ENCODE data around the gene TEX28.

TEX28 gene

DNA sequence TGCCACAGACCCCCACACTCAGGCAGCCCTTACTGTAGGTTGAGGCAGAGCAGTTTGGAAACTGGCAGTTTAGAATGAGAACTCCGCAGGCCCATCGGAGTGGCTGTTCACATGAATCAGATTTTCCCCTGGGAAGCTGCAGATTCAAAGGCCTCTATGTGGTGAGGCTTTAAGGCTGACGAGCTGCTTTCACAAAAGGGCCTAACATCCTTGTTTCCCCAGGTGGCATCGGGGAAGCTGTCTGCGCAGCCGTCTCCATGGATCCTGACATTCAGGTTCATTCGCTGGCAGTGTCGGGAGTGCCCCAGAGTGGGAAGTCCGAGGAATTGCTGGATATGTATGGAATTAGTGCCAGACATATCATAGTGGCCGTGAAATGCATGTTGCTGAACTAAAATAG lies 34.4 kb upstream of the TEX28 start:
- Histone ChIP-seq H3K4me2 (ENCODE audit: low read depth, low read length, poor library complexity, severe bottlenecking) (no peak overlapping the region), H3K27ac (ENCODE audit: low read depth, low read length) (no peak overlapping the region), H3K27me3 (ENCODE audit: low read length) (no peaks in the 10 kb centered on the region), H3K4me3 (ENCODE audit: insufficient read depth, low read length, poor library complexity, severe bottlenecking) (no peak overlapping the region), H3K79me2 (ENCODE audit: insufficient read depth, low read length) (no peaks in the 10 kb centered on the region), H2AFZ (ENCODE audit: low read depth, low read length, severe bottlenecking) (no peak overlapping the region), H3K36me3 (ENCODE audit: low read length) (no peaks in the 10 kb centered on the region), H3F3A (ENCODE audit: insufficient read depth) (no peaks in the 10 kb centered on the region), H4K20me1 (ENCODE audit: low read depth, low read length) (no peaks in the 10 kb centered on the region), H3K9me2 (replicated peaks; ENCODE audit: insufficient read depth, low read length) (no peaks in the 10 kb centered on the region), H3K9me3 (ENCODE audit: insufficient read depth, low read length) (no peaks in the 10 kb centered on the region), H3K9ac (ENCODE audit: low read length) (no peak overlapping the region)
- TF ChIP-seq, protein P1, sequence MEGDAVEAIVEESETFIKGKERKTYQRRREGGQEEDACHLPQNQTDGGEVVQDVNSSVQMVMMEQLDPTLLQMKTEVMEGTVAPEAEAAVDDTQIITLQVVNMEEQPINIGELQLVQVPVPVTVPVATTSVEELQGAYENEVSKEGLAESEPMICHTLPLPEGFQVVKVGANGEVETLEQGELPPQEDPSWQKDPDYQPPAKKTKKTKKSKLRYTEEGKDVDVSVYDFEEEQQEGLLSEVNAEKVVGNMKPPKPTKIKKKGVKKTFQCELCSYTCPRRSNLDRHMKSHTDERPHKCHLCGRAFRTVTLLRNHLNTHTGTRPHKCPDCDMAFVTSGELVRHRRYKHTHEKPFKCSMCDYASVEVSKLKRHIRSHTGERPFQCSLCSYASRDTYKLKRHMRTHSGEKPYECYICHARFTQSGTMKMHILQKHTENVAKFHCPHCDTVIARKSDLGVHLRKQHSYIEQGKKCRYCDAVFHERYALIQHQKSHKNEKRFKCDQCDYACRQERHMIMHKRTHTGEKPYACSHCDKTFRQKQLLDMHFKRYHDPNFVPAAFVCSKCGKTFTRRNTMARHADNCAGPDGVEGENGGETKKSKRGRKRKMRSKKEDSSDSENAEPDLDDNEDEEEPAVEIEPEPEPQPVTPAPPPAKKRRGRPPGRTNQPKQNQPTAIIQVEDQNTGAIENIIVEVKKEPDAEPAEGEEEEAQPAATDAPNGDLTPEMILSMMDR (IDR thresholded peaks at IDR 0.05; ENCODE audit: insufficient read depth, low read length, poor library complexity, severe bottlenecking) = no peak
- no peak for TF ChIP-seq EZH2phosphoT487 (conservative IDR thresholded peaks at IDR 0.05; ENCODE audit: low read length)

DNA sequence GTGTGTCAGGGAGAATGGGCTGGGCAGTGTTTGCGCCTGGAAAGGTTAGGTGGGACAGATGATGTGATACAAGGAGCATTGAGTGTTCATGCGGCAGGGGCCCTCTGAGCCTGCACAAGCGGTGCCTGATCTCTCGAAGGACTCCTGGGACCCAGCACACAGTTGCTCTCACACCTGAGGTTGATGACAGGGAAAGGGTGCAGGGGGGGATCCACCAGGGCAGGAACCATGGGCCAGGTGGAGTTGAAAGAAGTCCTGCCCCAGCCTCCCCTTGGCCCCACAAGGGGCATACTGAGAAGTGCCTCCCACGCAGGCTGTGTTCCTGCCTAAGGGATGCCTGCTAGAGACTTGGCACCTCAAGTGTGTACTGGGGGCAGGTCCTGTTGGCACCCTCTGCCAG lies 33.7 kb upstream of the TEX28 start:
- H3K9me3 ChIP-seq (ENCODE audit: insufficient read depth, low read length) = no peaks in the 10 kb centered on the region
- TF ChIP-seq EZH2phosphoT487 (conservative IDR thresholded peaks at IDR 0.05; ENCODE audit: low read length) = no peak
- TF ChIP-seq, protein P1 (IDR thresholded peaks at IDR 0.05; ENCODE audit: insufficient read depth, low read length, poor library complexity, severe bottlenecking) = no peak

DNA sequence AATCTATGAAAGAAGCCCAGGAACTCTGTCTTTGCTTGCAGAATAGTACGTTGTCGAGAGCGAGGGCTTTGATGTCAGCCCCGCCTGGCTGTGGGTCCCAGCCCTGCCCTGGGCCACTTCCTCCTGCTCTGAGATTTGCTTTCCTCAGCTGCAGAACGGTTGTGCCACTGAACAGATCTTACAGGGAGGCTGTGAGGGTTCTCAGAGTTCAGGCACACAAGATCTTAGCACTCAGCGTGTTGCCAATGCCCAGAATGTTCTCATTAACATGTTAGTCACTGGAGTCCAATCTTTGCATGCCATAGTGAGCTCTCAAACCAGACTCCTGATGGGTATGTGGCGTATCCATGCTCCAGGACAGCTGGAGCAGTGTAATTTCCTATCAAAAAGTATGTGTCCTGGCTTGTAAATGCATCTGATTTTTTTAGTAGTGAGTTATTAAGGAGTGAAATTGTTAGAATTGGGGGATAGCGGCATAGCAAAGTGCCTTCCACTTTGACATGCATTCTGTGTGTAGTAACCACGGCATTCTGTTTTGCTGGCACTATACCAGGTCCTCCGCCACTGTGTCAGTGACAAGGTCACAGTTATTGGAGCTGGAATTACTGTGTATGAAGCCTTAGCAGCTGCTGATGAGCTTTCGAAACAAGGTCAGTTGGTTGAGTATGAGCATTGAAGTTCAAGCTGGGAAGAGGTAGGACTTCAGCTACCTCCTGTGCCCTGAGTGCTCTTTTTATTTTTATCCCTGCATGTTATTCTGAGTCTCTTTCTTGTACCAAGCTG lies 32.3 kb upstream of the TEX28 start:
- Histone ChIP-seq H3K9me3 (ENCODE audit: insufficient read depth, low read length) (no peaks in the 10 kb centered on the region), H3K9ac (ENCODE audit: low read length) (no peak overlapping the region), H3K4me3 (ENCODE audit: insufficient read depth, low read length, poor library complexity, severe bottlenecking) (no peak overlapping the region), H3K9me2 (replicated peaks; ENCODE audit: insufficient read depth, low read length) (no peaks in the 10 kb centered on the region), H4K20me1 (ENCODE audit: low read depth, low read length) (no peaks in the 10 kb centered on the region), H3K36me3 (ENCODE audit: low read length) (no peaks in the 10 kb centered on the region), H3F3A (ENCODE audit: insufficient read depth) (0 out of 2 replicates have a peak, but pooled peaks cover 7% of the 10 kb centered on the region), H3K79me2 (ENCODE audit: insufficient read depth, low read length) (no peaks in the 10 kb centered on the region), H3K27ac (ENCODE audit: low read depth, low read length) (no peak overlapping the region), H3K4me2 (ENCODE audit: low read depth, low read length, poor library complexity, severe bottlenecking) (no peak overlapping the region), H2AFZ (ENCODE audit: low read depth, low read length, severe bottlenecking) (no peak overlapping the region), H3K27me3 (ENCODE audit: low read length) (no peaks in the 10 kb centered on the region)
- TF ChIP-seq EZH2phosphoT487 (conservative IDR thresholded peaks at IDR 0.05; ENCODE audit: low read length) = no peak
- TF ChIP-seq, protein P1 (IDR thresholded peaks at IDR 0.05; ENCODE audit: insufficient read depth, low read length, poor library complexity, severe bottlenecking) = no peak

More for the DNA sequence above, 33.7 kb upstream of the TEX28 start:
- H3K9ac ChIP-seq (ENCODE audit: low read length) = no peak overlapping the region
- no peaks in the 10 kb centered on the region for H3K27me3 ChIP-seq (ENCODE audit: low read length)
- H3K27ac ChIP-seq (ENCODE audit: low read depth, low read length) = no peak overlapping the region
- no peak overlapping the region for H3K4me2 ChIP-seq (ENCODE audit: low read depth, low read length, poor library complexity, severe bottlenecking)
- no peaks in the 10 kb centered on the region for H3K36me3 ChIP-seq (ENCODE audit: low read length)
- no peaks in the 10 kb centered on the region for H3F3A ChIP-seq (ENCODE audit: insufficient read depth)
- no peak overlapping the region for H2AFZ ChIP-seq (ENCODE audit: low read depth, low read length, severe bottlenecking)
- no peaks in the 10 kb centered on the region for H3K9me2 ChIP-seq (replicated peaks; ENCODE audit: insufficient read depth, low read length)
- H3K4me3 ChIP-seq (ENCODE audit: insufficient read depth, low read length, poor library complexity, severe bottlenecking) = no peak overlapping the region
- no peaks in the 10 kb centered on the region for H4K20me1 ChIP-seq (ENCODE audit: low read depth, low read length)
- H3K79me2 ChIP-seq (ENCODE audit: insufficient read depth, low read length) = no peaks in the 10 kb centered on the region
